GM18861 (cell line): Measurements from ENCODE around the gene KREMEN2.
"Not testable (repeated sequence)": the region's sequence is repeated elsewhere in the genome, so short reads cannot be mapped to it uniquely, and the experiment has no call there.

Source experiments
- ATAC-seq: cut with Tn5 transposase; IDR thresholded peaks from one replicate; pipeline ENCODE4 v1.9.1; 2021; ENCODE audit not compliant: unreplicated experiment

KREMEN2 gene, protein sequence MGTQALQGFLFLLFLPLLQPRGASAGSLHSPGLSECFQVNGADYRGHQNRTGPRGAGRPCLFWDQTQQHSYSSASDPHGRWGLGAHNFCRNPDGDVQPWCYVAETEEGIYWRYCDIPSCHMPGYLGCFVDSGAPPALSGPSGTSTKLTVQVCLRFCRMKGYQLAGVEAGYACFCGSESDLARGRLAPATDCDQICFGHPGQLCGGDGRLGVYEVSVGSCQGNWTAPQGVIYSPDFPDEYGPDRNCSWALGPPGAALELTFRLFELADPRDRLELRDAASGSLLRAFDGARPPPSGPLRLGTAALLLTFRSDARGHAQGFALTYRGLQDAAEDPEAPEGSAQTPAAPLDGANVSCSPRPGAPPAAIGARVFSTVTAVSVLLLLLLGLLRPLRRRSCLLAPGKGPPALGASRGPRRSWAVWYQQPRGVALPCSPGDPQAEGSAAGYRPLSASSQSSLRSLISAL

DNA sequence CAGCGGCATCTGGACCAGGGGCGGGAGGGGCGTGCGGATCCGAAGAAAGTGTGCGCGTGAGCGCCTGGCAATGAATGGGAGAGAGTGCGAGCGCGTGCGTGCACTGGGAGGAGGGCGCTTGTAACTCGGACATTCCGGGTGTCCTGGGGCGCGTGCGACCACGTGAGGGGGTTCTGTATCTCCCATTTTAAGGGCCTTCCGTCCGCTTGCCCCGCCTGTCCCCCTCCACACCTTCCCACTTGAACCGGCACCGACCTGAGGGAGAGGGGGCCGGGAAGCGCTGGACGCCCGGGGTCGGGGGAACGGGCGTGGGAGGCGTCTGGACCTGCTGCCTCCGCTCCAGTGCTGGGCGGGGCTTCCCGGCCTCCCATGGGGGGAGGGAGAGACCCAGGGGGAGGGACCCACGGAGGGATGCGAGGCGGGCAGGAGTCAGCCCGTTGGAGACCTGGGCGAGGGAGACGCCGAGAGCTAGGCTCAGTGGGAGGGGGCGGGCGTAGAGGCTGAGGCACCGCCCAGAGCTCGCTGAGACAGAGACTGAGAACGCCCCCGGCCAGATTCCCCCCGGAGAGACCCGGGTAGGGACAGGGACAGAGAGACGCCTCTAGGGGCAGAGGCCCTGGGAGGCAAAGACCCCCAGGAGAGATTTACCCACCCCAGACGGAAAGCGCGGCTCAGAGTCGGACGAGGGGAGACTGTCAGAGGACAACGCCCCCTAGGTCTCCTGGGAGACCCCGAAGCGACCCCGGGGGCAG lies at the start of gene KREMEN2:
Gene KREMEN2 (plus strand): TSS at position 553 of the 752 bp plus-strand sequence. CDS start 246 bp downstream, outside the sequence.
- no peak for ATAC-seq

- no peak for ATAC-seq
These were observed 48.7 kb upstream of the KREMEN2 start for GRCh38 chr16:2915196-2915929.

DNA sequence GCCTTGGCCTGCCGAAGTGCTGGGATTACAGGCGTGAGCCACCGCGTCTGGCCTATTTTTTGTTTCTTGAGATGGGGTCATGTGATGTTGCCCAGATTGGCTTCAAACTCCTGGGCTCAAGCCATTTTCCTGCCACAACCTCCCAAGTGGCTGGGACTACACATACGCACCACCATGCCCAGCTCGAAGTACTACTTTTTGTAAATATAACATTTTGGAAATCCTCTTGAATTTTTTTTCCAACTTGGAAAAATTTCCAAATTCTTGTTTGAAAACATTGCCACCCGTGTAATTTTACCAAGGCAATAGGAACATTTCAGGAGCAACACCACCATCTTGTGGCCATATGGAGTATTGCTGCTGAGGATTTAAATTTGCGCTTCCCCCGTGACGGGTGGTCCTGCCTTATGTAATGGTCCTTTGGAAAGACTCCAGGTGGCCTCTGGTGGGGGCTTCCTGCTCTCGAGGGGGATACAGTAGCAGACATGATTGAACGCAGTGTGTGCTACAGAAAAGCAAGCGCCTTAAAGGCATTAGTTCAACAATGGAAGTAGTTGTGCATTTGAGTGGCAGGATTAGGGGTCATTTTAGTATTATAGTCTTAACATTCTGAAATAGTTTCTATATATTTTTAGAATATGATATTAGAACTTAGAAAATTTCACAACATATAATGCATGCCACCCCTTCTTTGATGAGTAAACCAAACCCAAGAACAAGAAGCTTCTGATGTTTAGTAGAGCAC lies 44.4 kb upstream of the KREMEN2 start:
- no peak for ATAC-seq

GRCh38 chr16:2923481-2923880 lies 40.6 kb upstream of the KREMEN2 start:
- ATAC-seq = no peak

DNA sequence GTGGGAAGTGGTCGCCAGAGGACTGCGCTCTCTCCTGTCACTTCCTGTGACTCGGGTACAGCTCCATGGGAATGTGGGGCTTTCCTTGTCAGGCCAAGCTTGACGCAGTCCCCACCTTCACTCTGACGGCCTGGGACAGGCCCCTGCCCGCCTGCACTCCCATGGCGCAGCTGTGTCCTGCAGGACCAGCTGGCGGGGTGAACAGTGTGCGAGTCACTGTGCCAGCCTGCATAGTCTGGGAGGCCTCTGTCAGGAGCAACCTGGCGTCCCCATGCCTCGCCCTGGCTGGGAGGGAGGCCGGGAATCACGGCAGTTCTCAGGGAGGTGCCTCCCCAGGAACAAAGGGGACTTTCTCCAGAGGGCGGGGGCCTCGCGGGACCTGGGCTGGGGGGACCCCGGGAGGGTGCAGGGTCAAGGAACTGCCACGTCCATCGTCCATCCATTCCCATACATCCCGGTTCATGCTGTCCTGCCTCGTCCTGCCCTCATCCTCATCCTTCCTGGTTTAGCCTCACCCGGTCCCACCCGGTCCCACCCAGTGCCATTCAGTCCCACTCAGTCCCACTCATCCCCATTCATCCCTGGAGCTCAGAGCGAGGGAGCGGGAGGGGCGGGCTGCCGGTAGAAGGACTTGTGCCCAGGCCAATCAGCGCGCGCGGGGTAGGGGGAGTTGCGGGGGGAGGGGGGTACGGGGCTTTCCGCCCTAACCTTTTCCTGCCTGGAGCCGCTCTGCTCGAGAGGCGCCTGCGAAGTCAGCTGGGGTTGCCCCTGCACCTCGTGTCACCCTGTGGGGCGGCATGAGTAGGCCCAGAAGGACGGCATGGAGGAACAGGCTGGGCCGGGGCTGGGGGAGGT lies 38.9 kb upstream of the KREMEN2 start:
- ATAC-seq = no peak

GRCh38 chr16:2925951-2926649 lies 38.0 kb upstream of the KREMEN2 start:
- ATAC-seq = no peak

GRCh38 chr16:2926650-2926999 lies 37.5 kb upstream of the KREMEN2 start:
- no peak for ATAC-seq

DNA sequence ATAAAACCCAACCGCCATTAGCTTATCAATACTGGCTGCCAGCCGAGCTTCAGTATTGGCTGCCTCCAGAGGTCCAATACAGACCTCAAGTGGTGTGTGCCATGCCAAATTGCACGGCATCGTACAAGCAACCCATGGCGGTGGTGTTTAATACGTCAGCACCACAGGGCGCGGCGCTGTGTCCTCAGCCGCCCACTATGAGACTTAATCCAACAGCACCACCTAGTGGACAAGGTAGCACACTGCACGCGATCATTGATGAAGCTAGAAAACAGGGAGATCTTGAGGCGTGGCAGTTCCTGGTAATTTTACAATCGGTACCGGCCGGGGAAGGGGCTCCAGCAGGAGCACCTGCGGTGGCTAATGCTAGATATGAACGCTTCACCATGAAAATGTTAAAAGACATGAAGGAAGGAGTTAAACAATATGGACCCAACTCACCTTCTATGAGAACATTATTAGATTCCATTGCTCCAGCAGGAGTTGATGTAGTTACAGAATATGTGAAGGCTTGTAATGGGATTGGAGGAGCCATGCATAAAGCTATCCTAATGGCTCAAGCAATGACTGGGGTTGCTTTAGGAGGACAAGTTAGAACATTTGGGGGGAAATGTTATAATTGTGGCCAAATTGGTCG lies 36.9 kb upstream of the KREMEN2 start:
- no peak for ATAC-seq

DNA sequence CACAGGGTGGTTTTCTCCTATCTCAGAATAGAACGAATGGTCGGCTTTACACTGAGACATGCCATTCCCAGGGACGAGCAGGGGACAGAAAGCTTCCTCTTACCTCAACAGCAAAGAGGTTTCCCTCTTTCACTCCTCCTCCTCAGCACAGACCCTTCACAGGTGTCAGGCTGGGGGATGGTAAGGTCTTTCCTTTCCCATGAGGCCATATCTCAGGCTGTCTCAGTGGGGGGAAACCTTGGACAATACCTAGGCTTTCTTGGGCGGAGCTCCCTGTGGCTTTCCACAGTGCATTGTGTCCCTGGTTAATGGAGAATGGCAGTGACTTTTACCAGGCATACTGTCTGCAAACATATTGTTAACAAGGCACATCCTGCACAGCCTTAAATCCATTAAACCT lies 35.9 kb upstream of the KREMEN2 start:
- not testable (repeated sequence) for ATAC-seq

- no peak for ATAC-seq
These were observed 35.3 kb upstream of the KREMEN2 start for GRCh38 chr16:2928796-2929195.

- no peak for ATAC-seq
These were observed 34.4 kb upstream of the KREMEN2 start for GRCh38 chr16:2929693-2930092.

DNA sequence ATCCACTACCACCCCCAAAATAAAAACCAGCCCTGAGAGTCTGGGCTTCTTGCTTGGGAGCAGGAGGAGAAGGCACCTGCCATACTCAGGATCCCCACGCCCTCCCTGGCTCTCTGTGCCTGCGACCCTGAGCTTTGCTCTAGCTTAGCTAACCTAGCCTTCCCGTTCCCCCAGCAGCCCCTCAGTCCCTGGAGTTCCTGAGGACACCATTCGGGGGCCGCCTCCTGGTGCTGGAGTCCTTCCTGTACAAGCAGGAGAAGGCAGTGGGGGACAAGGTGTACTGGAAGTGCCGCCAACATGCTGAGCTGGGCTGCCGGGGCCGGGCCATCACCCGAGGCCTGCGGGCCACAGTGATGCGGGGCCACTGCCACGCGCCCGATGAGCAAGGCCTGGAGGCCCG lies 33.8 kb upstream of the KREMEN2 start:
- ATAC-seq = no peak

DNA sequence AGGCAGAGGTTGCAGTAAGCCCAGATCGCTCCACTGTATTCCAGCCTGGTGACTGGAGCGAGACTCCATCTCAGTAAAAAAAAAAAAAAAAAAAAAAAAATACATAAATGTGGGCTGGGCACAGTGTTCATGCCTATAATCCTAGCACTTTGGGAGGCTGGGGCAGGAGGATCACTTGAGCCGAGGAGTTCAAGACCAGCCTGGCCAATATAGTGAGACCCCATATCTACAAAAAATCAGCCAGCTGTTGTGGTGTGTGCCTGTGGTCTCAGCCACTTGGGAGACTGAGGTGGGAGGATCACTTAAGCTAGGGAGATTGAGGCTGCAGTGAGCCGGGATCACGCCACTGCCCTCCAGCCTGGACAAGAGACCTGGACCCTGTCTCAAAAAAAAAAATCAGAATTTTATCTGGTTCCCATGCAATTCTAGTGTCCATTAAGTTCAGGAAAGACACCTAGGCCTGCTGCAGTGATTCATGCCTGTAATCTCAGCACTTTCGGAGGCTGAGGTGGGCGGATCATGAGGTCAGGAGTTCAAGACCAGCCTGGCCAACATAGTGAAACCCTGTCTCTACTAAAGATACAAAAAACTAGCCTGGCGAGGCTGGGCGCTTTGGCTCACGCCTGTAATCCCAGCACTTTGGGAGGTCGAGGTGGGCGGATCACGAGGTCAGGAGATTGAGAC lies 32.7 kb upstream of the KREMEN2 start:
- ATAC-seq = not testable (repeated sequence)

GRCh38 chr16:2933136-2933535 lies 30.9 kb upstream of the KREMEN2 start:
- ATAC-seq = no peak

GRCh38 chr16:2933701-2934100 lies 30.4 kb upstream of the KREMEN2 start:
- no peak for ATAC-seq

- no peak for ATAC-seq
These were observed 29.6 kb upstream of the KREMEN2 start for GRCh38 chr16:2934450-2934849.

- ATAC-seq = no peak
These were observed 27.6 kb upstream of the KREMEN2 start for GRCh38 chr16:2936436-2937011.

DNA sequence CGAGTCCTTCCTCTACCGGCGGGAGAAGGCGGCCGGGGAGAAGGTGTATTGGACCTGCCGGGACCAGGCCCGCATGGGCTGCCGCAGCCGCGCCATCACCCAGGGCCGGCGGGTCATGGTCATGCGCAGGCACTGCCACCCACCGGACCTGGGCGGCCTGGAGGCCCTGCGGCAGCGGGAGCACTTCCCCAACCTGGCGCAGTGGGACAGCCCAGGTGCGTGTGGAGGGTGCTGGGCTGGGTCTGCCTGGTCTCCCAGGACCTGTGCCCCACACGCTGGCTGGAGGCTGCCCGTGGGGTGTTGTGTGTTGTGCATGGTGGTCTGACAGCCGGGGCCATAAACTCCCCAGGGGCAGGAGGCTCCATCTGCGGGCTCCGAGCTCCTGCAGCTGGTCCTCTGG lies 26.9 kb upstream of the KREMEN2 start:
- ATAC-seq = no peak
